Epithelial cell of proximal tubule (primary cell): Measurements from ENCODE around the gene NXN. TPM values are rescaled to one million over a fixed set of nuclear protein-coding genes. Genes with fewer than 3 reads are reported as not detected.
"Not testable (repeated sequence)": the region's sequence is repeated elsewhere in the genome, so short reads cannot be mapped to it uniquely, and the experiment has no call there.

ENCODE experiments used
- DNase-seq: peaks from one replicate; pipeline ENCODE4 v3.0.0-alpha.2; 2011; ENCODE audit warnings: low read depth
- H3K4me3 ChIP-seq: 2 replicates; pipeline ENCODE4 v1.5.1; 2011; ENCODE audit warnings: low read depth, mild to moderate bottlenecking, low read length
- CTCF ChIP-seq: conservative IDR thresholded peaks from 2 replicates; pipeline ENCODE4 v1.5.1; 2012; ENCODE audit warnings: low read depth, mild to moderate bottlenecking, low read length
- total RNA-seq: library from RNA; depleted of rRNA; stranded (reverse); fragments of >200 nt; gene quantifications from 2 replicates; pipeline ENCODE4 v1.2.3, GENCODE V29; 2015

NXN gene
- total RNA-seq, 1 donor from 2014 or later: 31.1 TPM

GRCh38 chr17:807523-808294 is 171.9 kb downstream of the NXN start:
- H3K4me3 ChIP-seq: no peak overlapping the region
- DNase-seq: no peak
- TF ChIP-seq CTCF: no peak

- DNase-seq: no peak
- no peak overlapping the region for H3K4me3 ChIP-seq
- TF ChIP-seq CTCF: no peak
Observed at GRCh38 chr17:806781-807522, 172.6 kb downstream of the NXN start.

- DNase-seq: no peak
- no peak for TF ChIP-seq CTCF
- H3K4me3 ChIP-seq: no peak overlapping the region
Observed at GRCh38 chr17:806346-806745, 173.2 kb downstream of the NXN start.

- H3K4me3 ChIP-seq, DNase-seq: not testable (repeated sequence)
Observed at GRCh38 chr17:805886-806285, 173.7 kb downstream of the NXN start.

GRCh38 chr17:804541-805435 is 174.8 kb downstream of the NXN start:
- DNase-seq: no peak
- TF ChIP-seq CTCF: no peak
- H3K4me3 ChIP-seq: no peak overlapping the region

- TF ChIP-seq CTCF: no peak
- no peak for DNase-seq
- no peak overlapping the region for H3K4me3 ChIP-seq
Observed at GRCh38 chr17:802901-803881, 176.4 kb downstream of the NXN start.
